H4 (cell line): ENCODE results near the gene GRID1. TPM values are rescaled to one million over a fixed set of nuclear protein-coding genes. Genes with fewer than 3 reads are reported as not detected.
"Not testable (repeated sequence)": the region's sequence is repeated elsewhere in the genome, so short reads cannot be mapped to it uniquely, and the experiment has no call there.

ENCODE experiments used
- DNase-seq: peaks from one replicate; pipeline ENCODE4 v3.0.0-alpha.2; 2015; ENCODE audit warnings: low spot score
- total RNA-seq: library from RNA; depleted of rRNA; stranded (reverse); fragments of >200 nt; shearing (Covaris generic); gene quantifications from 2 replicates; pipeline ENCODE4 v1.2.3, GENCODE V29; 2014

The GRID1 gene
- total RNA-seq, 1 experiment from 2014 or later: 2.4 TPM

- no peak for DNase-seq
Observed at GRCh38 chr10:86042161-86042560, 324.4 kb downstream of the GRID1 start.

GRCh38 chr10:86041116-86041515 is 325.5 kb downstream of the GRID1 start:
- no peak for DNase-seq

- DNase-seq: no peak
Observed at GRCh38 chr10:86038371-86038770, 328.2 kb downstream of the GRID1 start.

GRCh38 chr10:86037096-86037495 is 329.5 kb downstream of the GRID1 start:
- DNase-seq: no peak

- DNase-seq: no peak
Observed at GRCh38 chr10:86036544-86036831, 330.1 kb downstream of the GRID1 start.

GRCh38 chr10:86035791-86036543 is 330.6 kb downstream of the GRID1 start:
- DNase-seq: no peak

- no peak for DNase-seq
Observed at GRCh38 chr10:86034710-86035109, 331.9 kb downstream of the GRID1 start.

- no peak for DNase-seq
Observed at GRCh38 chr10:86033581-86033980, 333.0 kb downstream of the GRID1 start.

- DNase-seq: not testable (repeated sequence)
Observed at GRCh38 chr10:86032087-86032486, 334.5 kb downstream of the GRID1 start.

GRCh38 chr10:86030312-86030711 is 336.3 kb downstream of the GRID1 start:
- DNase-seq: no peak

GRCh38 chr10:86027346-86027745 is 339.2 kb downstream of the GRID1 start:
- no peak for DNase-seq

- no peak for DNase-seq
Observed at GRCh38 chr10:86025509-86025908, 341.1 kb downstream of the GRID1 start.

GRCh38 chr10:86024281-86025041 is 342.1 kb downstream of the GRID1 start:
- DNase-seq: no peak

- no peak for DNase-seq
Observed at GRCh38 chr10:86023931-86024280, 342.7 kb downstream of the GRID1 start.

GRCh38 chr10:86023336-86023735 is 343.3 kb downstream of the GRID1 start:
- DNase-seq: no peak

- DNase-seq: no peak
Observed at GRCh38 chr10:86022906-86023305, 343.7 kb downstream of the GRID1 start.

- DNase-seq: no peak
Observed at GRCh38 chr10:86020134-86020533, 346.5 kb downstream of the GRID1 start.

GRCh38 chr10:86019141-86019540 is 347.5 kb downstream of the GRID1 start:
- no peak for DNase-seq

- DNase-seq: no peak
Observed at GRCh38 chr10:86018735-86019058, 347.9 kb downstream of the GRID1 start.

- DNase-seq: no peak
Observed at GRCh38 chr10:86017841-86018734, 348.5 kb downstream of the GRID1 start.

GRCh38 chr10:86013568-86013967 is 353.0 kb downstream of the GRID1 start:
- DNase-seq: no peak

GRCh38 chr10:86007171-86007570 is 359.4 kb downstream of the GRID1 start:
- no peak for DNase-seq

GRCh38 chr10:86004337-86004736 is 362.3 kb downstream of the GRID1 start:
- no peak for DNase-seq
